ENCODE results near the gene SAXO2.
"Not testable (repeated sequence)": the region's sequence is repeated elsewhere in the genome, so short reads cannot be mapped to it uniquely, and the experiment has no call there.

DNA sequence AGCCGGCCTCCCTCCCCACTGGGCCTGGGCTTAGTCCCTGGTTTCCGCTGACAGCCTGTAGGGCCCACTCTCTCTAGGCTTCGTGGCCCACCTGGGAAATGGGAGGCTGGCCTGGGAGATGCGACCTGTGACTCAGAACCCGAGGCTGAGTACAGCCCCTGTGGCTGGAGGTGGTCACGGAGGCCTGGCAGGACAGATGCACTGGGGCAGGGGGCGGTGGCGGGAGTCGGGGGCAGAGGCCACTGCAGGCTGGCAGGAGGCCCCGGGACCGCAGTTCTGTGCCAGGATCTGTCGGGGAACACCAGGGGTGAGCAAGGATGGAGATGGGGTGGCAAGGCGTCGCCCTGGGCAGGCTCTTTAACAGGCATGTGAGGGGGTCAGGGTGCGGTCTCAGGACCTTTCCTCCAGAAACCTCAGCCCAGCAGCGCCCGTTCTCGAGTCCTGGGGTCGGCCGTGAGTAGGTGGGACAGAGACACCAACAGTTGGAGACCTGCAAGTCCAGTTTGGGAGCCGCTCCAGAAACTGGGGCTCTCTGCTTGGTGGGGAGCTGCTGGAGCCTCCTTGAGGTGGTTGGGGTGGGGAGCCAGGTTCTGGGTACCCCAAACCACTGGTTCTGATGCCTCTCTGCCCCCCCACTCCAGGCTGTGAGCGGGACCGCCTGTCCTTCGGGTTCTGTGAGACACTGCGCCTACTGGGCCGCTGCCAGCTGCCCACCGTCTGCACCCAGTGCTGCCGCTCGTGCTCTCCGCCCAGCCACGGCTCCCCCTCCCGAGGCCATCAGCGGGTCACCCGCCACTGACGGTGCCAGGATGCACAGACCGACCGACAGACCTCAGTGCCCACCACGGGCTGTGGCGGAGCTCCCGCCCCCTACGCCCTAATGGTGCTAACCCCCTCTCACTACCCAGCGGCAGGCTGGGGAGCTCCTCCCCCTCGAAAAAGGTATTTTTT, 71.3 kb downstream of the SAXO2 start:
- TF ChIP-seq CTCF (IDR thresholded peaks at IDR 0.05); EZH2 (IDR thresholded peaks at IDR 0.05; ENCODE audit: borderline replicate concordance, insufficient read depth, low read depth, low read length, poor library complexity, severe bottlenecking): not testable (repeated sequence)
